Gastroesophageal sphincter (tissue), 3 donors: ENCODE data around the gene RTF1.

ENCODE experiments used
- CTCF ChIP-seq, 4 experiments: fragments of 200-600 bp in 2 of 4; fragments of 450-650 bp in 2 of 4; sonication (generic) in 1 of 4; IDR thresholded peaks; one replicate each; pipeline ENCODE4 v1.5.1; 2017 to 2019; ENCODE audit warnings: antibody characterized with exemption in 4 of 4, mild to moderate bottlenecking in 2 of 4, moderate library complexity in 2 of 4
- EP300 ChIP-seq: sonication (generic); formaldehyde crosslinking; IDR thresholded peaks from one replicate; pipeline ENCODE4 v1.6.1; 2017; ENCODE audit warnings: antibody characterized with exemption, mild to moderate bottlenecking
- POLR2A ChIP-seq, 2 donors: fragments of 450-650 bp; IDR thresholded peaks; one replicate each; pipeline ENCODE4 v1.6.1; 2017; ENCODE audit warnings: antibody characterized with exemption in 2 of 2, mild to moderate bottlenecking in 2 of 2, moderate library complexity in 1 of 2
- POLR2AphosphoS5 ChIP-seq: sonication (generic); formaldehyde crosslinking; IDR thresholded peaks from one replicate; pipeline ENCODE4 v1.6.1; 2017; ENCODE audit warnings: antibody characterized with exemption

GRCh38 chr15:41474941-41475340 lies 58.0 kb downstream of the RTF1 start:
- TF ChIP-seq CTCF (IDR thresholded peaks at IDR 0.05) (no peak), POLR2AphosphoS5 (no peak), POLR2A (IDR thresholded peaks at IDR 0.05) (no peak), EP300 (no peak)
